HEK293T (cell line): ENCODE measurements around the gene PRPF8.

Source experiments
- ARNT ChIP-seq: fragments of 450-650 bp; IDR thresholded peaks from 2 replicates; pipeline ENCODE4 v1.6.1; 2017; ENCODE audit warnings: mild to moderate bottlenecking
- BHLHE40 ChIP-seq: fragments of 450-650 bp; IDR thresholded peaks from 2 replicates; pipeline ENCODE4 v1.6.1; 2016; ENCODE audit warnings: mild to moderate bottlenecking, moderate library complexity, borderline replicate concordance
- CTBP1 ChIP-seq: fragments of 450-650 bp; IDR thresholded peaks from 2 replicates; pipeline ENCODE4 v1.6.1; 2016; ENCODE audit warnings: borderline replicate concordance
- ELF4 ChIP-seq: fragments of 450-650 bp; IDR thresholded peaks from 2 replicates; pipeline ENCODE4 v1.6.1; 2017; ENCODE audit warnings: antibody characterized with exemption
- FOXK2 ChIP-seq: fragments of 450-650 bp; IDR thresholded peaks from 2 replicates; pipeline ENCODE4 v1.6.1; 2016; ENCODE audit warnings: mild to moderate bottlenecking
- FOXM1 ChIP-seq: fragments of 450-650 bp; IDR thresholded peaks from 2 replicates; pipeline ENCODE4 v1.6.1; 2017; ENCODE audit warnings: mild to moderate bottlenecking, borderline replicate concordance
- HDGF ChIP-seq: fragments of 450-650 bp; IDR thresholded peaks from 2 replicates; pipeline ENCODE4 v1.6.1; 2017; ENCODE audit warnings: antibody characterized with exemption, borderline replicate concordance
- NFRKB ChIP-seq: fragments of 450-650 bp; IDR thresholded peaks from 2 replicates; pipeline ENCODE4 v1.6.1; 2016; ENCODE audit warnings: mild to moderate bottlenecking, moderate library complexity
- SP1 ChIP-seq: fragments of 450-650 bp; IDR thresholded peaks from 2 replicates; pipeline ENCODE4 v1.6.1; 2017
- ZNF384 ChIP-seq: fragments of 450-650 bp; IDR thresholded peaks from 2 replicates; pipeline ENCODE4 v1.6.1; 2016

GRCh38 chr17:1640329-1641064 is 44.2 kb downstream of the PRPF8 start:
- TF ChIP-seq NFRKB (no peak), ZNF384 (no peak), ELF4 (no peak), ARNT (no peak), FOXM1 (no peak), BHLHE40 (no peak), CTBP1 (no peak), FOXK2 (no peak), HDGF (no peak), SP1 (no peak)
